Measurements from ENCODE around the gene RNF133.

The RNF133 gene

DNA sequence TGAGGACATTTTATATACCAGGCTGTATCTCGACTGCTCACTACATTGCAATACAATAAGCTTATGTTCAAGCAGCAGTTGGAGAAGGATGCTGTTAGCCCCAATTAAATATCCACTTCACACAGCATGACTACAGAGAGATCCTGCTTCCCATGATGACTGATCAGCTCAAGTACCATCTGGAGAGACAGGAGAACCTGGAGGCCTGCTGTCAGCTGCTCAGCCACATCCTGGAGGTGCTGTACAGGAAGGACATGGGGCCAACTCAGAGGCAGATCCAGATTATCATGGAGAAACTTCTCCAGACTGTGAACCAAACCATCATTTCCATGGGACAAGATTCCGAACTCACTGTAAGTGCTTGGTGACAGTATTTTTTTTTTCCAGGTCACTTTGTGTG, 22.5 kb downstream of the RNF133 start:
- Mint-ChIP-seq H3K36me3 (no peaks in the 10 kb centered on the region), H3K9me3 (no peaks in the 10 kb centered on the region), H3K27me3 (no peaks in the 10 kb centered on the region), H3K4me1 (no peaks in the 10 kb centered on the region), H3K4me3 (no peak overlapping the region), H3K27ac (no peak overlapping the region)
- no peak for ATAC-seq

GRCh38 chr7:122675621-122676020, 23.3 kb downstream of the RNF133 start:
- Mint-ChIP-seq H3K27ac (no peak overlapping the region), H3K9me3 (no peaks in the 10 kb centered on the region)

GRCh38 chr7:122675011-122675410, 23.9 kb downstream of the RNF133 start:
- ATAC-seq, result no peak
- Mint-ChIP-seq H3K4me1 (no peaks in the 10 kb centered on the region), H3K4me3 (no peak overlapping the region), H3K9me3 (no peaks in the 10 kb centered on the region), H3K27ac (no peak overlapping the region), H3K36me3 (no peaks in the 10 kb centered on the region), H3K27me3 (no peaks in the 10 kb centered on the region)

More at GRCh38 chr7:122675621-122676020, 23.3 kb downstream of the RNF133 start:
- no peaks in the 10 kb centered on the region for H3K4me1 Mint-ChIP-seq
- no peaks in the 10 kb centered on the region for H3K27me3 Mint-ChIP-seq
- H3K36me3 Mint-ChIP-seq, result no peaks in the 10 kb centered on the region
- H3K4me3 Mint-ChIP-seq, result no peak overlapping the region
- no peak for ATAC-seq

DNA sequence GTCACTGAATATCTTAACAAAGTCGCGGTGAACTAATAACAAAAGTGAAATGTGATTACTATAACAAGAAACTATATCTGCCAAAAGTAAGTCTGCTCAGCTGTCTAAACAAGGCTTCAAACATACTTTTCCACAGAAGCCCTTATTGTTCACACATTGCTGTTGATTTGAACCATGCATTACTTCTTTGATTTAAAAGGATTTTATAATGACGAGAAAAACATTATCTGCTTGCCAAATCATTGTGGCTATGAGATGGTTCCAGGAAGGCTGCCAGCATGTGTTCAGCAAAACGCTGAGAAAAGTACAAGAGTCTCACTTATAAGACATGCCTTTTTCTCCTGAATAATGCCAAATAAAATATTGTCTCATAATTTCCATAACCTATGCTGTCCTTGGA, 24.4 kb downstream of the RNF133 start:
- Mint-ChIP-seq H3K9me3 (peaks cover 4% of the 10 kb centered on the region), H3K27me3 (no peaks in the 10 kb centered on the region), H3K27ac (no peak overlapping the region), H3K4me3 (no peak overlapping the region), H3K4me1 (no peaks in the 10 kb centered on the region), H3K36me3 (no peaks in the 10 kb centered on the region)
- ATAC-seq, result no peak

GRCh38 chr7:122673951-122674350, 25.0 kb downstream of the RNF133 start:
- no peaks in the 10 kb centered on the region for H3K4me1 Mint-ChIP-seq
- H3K9me3 Mint-ChIP-seq, result peaks cover 4% of the 10 kb centered on the region
- peak; percentile 39 for ATAC-seq
- no peaks in the 10 kb centered on the region for H3K27me3 Mint-ChIP-seq
- no peaks in the 10 kb centered on the region for H3K36me3 Mint-ChIP-seq
- no peak overlapping the region for H3K27ac Mint-ChIP-seq
- no peak overlapping the region for H3K4me3 Mint-ChIP-seq

DNA sequence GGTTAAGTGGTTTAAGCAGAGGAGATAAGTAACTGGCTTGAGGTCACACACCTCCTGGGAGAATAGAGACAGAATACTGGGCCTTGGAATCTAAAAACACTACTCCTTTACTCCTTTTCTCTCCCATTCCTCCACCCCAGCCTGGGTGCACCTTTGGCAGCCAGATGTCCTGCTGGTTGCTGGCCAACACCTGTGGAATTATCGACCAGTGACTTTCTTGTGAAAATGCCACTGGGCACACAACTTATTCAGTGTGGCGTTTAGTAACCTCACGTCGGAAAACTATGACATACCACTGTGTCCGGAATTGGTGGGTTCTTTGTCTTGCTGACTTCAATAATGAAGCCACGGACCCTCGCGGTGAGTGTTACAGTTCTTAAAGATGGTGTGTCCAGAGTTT, 26.4 kb downstream of the RNF133 start:
- no peaks in the 10 kb centered on the region for H3K4me1 Mint-ChIP-seq
- no peak overlapping the region for H3K27ac Mint-ChIP-seq
- ATAC-seq, result no peak
- no peaks in the 10 kb centered on the region for H3K27me3 Mint-ChIP-seq
- H3K36me3 Mint-ChIP-seq, result no peaks in the 10 kb centered on the region
- no peak overlapping the region for H3K4me3 Mint-ChIP-seq
- H3K9me3 Mint-ChIP-seq, result peaks cover 4% of the 10 kb centered on the region

DNA sequence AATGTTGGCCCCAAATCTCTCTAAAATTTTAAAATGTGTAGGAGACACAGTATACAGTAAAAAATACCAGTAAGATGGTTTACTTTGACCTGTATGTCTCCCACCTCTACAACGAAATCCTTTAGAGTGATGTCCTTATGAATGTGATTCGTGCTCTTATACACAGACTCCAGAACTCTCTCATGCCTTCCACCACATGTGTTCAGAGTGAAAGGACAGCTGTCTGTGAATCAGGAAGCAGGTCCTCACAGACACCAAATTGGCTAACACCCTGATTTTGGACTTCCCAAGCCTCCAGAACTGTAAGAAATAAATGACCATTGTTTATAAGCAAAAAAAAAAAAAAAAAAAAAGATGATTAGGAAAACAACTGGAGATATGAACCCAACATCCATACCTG, 35.2 kb downstream of the RNF133 start:
- Mint-ChIP-seq H3K27ac (no peak overlapping the region), H3K36me3 (no peaks in the 10 kb centered on the region), H3K27me3 (no peaks in the 10 kb centered on the region), H3K4me1 (no peaks in the 10 kb centered on the region), H3K9me3 (no peaks in the 10 kb centered on the region), H3K4me3 (no peak overlapping the region)
- no peak for ATAC-seq

DNA sequence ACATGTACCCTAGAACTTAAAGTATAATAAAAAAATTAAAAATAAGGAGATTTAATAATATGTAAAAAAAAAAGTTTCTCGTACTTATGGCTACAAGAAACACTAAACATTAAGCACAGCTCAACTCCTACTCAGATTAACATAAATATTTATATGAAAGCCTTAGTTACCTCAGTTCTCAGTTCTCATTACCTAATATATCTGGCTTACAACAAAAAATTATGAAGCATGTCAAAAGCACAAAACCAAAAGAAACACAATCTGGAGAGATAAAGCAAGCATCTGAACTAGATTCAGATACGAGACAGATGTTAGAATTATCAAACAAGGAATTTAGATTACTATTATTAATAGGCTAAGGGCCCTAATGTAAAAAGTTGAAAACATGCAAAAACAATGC, 40.1 kb downstream of the RNF133 start:
- Mint-ChIP-seq H3K36me3 (no peaks in the 10 kb centered on the region), H3K4me3 (no peak overlapping the region), H3K9me3 (no peaks in the 10 kb centered on the region), H3K27ac (no peak overlapping the region), H3K27me3 (no peaks in the 10 kb centered on the region), H3K4me1 (no peaks in the 10 kb centered on the region)
- ATAC-seq, result no peak

DNA sequence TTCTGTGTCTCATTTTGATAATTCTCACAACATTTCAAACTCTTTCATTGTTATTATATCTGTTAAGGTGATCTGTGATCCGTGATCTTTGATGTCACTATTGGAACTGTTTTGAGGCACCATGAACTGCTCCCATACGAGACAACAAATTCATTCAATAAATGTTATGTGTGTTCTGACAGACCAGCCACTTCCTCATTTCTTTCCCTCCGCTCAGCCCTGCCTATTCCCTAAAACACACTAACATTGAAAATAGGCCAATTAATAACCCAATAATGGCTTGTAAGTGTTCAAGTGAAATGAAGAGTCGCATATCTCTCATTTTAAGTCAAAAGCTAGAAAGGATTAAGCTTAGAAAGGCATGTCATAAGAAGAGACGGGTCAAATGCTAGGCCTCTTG, 45.2 kb downstream of the RNF133 start:
- no peak for ATAC-seq
- no peaks in the 10 kb centered on the region for H3K36me3 Mint-ChIP-seq
- no peak overlapping the region for H3K27ac Mint-ChIP-seq
- H3K4me1 Mint-ChIP-seq, result no peaks in the 10 kb centered on the region
- H3K9me3 Mint-ChIP-seq, result no peaks in the 10 kb centered on the region
- H3K4me3 Mint-ChIP-seq, result no peak overlapping the region
- H3K27me3 Mint-ChIP-seq, result no peaks in the 10 kb centered on the region

GRCh38 chr7:122652876-122653275, 46.0 kb downstream of the RNF133 start:
- Mint-ChIP-seq H3K27me3 (no peaks in the 10 kb centered on the region), H3K4me3 (no peak overlapping the region)

GRCh38 chr7:122651451-122651850, 47.5 kb downstream of the RNF133 start:
- Mint-ChIP-seq H3K4me1 (no peaks in the 10 kb centered on the region), H3K36me3 (no peaks in the 10 kb centered on the region), H3K9me3 (no peaks in the 10 kb centered on the region), H3K4me3 (no peak overlapping the region), H3K27me3 (no peaks in the 10 kb centered on the region), H3K27ac (no peak overlapping the region)
- no peak for ATAC-seq

More at GRCh38 chr7:122652876-122653275, 46.0 kb downstream of the RNF133 start:
- ATAC-seq, result no peak
- Mint-ChIP-seq H3K36me3 (no peaks in the 10 kb centered on the region), H3K4me1 (no peaks in the 10 kb centered on the region), H3K27ac (no peak overlapping the region), H3K9me3 (no peaks in the 10 kb centered on the region)

Measured in stimulated activated memory B cell treated with anti-CD40 and anti-IgM and Interleukin-4, amounts not matched to agents 10 μg/mL and 1 μg/mL and 100 μg/mL, for 72 hours (primary cell).